Hepatic stellate cell (primary cell): ENCODE data around the gene FAM177A1.
"Not testable (repeated sequence)": the region's sequence is repeated elsewhere in the genome, so short reads cannot be mapped to it uniquely, and the experiment has no call there.

Experiments used
- DNase-seq: peaks from one replicate; pipeline ENCODE4 v3.0.0; 2011; ENCODE audit warnings: low spot score

The FAM177A1 gene

GRCh38 chr14:35061113-35061791 is 15.2 kb downstream of the FAM177A1 start:
- DNase-seq, result not testable (repeated sequence)

GRCh38 chr14:35065731-35066130 is 19.7 kb downstream of the FAM177A1 start:
- DNase-seq, result not testable (repeated sequence)

GRCh38 chr14:35068238-35069012 is 22.4 kb downstream of the FAM177A1 start:
- no peak for DNase-seq

- DNase-seq, result no peak
Observed at GRCh38 chr14:35072226-35072625, 26.2 kb downstream of the FAM177A1 start.

- DNase-seq, result no peak
Observed at GRCh38 chr14:35073486-35073885, 27.4 kb downstream of the FAM177A1 start.

- no peak for DNase-seq
Observed at GRCh38 chr14:35078082-35078481, 32.0 kb downstream of the FAM177A1 start.

- no peak for DNase-seq
Observed at GRCh38 chr14:35079742-35080141, 33.7 kb downstream of the FAM177A1 start.

- DNase-seq, result no peak
Observed at GRCh38 chr14:35083530-35084150, 37.6 kb downstream of the FAM177A1 start.

GRCh38 chr14:35085441-35085840 is 39.4 kb downstream of the FAM177A1 start:
- no peak for DNase-seq

GRCh38 chr14:35088514-35088913 is 42.4 kb downstream of the FAM177A1 start:
- no peak for DNase-seq

GRCh38 chr14:35094645-35095044 is 48.6 kb downstream of the FAM177A1 start:
- not testable (repeated sequence) for DNase-seq

- DNase-seq, result no peak
Observed at GRCh38 chr14:35107866-35108265, 61.8 kb downstream of the FAM177A1 start.

- no peak for DNase-seq
Observed at GRCh38 chr14:35112641-35113040, 66.6 kb downstream of the FAM177A1 start.

GRCh38 chr14:35113308-35113950 is 67.4 kb downstream of the FAM177A1 start:
- no peak for DNase-seq

GRCh38 chr14:35114036-35114435 is 68.0 kb downstream of the FAM177A1 start:
- peak; percentile 26 for DNase-seq

- no peak for DNase-seq
Observed at GRCh38 chr14:35116242-35116641, 70.2 kb downstream of the FAM177A1 start.

GRCh38 chr14:35117112-35117511 is 71.0 kb downstream of the FAM177A1 start:
- no peak for DNase-seq

- no peak for DNase-seq
Observed at GRCh38 chr14:35121026-35121886, 75.2 kb downstream of the FAM177A1 start.

GRCh38 chr14:35121887-35122695 is 76.0 kb downstream of the FAM177A1 start, which contains the start of the genes PPP2R3C and PRORP:
TSS of gene PPP2R3C (minus strand) at chr14:35121990. CDS start at chr14:35121959, 31 bp downstream.
TSS of gene PRORP (plus strand) at chr14:35122552. CDS start at chr14:35123246, 694 bp downstream.
- DNase-seq, result peak; percentile 88

- DNase-seq, result peak; percentile 54
Observed at GRCh38 chr14:35122696-35123387, 76.8 kb downstream of the FAM177A1 start.
